IPS-11a (cell line): Measurements from ENCODE around the gene ACSF2.

ENCODE experiments used
- H3K4me3 ChIP-seq: one replicate; pipeline ENCODE4 v1.5.1; 2013; ENCODE audit warnings: low read depth, low read length, control low read depth

Gene ACSF2

DNA sequence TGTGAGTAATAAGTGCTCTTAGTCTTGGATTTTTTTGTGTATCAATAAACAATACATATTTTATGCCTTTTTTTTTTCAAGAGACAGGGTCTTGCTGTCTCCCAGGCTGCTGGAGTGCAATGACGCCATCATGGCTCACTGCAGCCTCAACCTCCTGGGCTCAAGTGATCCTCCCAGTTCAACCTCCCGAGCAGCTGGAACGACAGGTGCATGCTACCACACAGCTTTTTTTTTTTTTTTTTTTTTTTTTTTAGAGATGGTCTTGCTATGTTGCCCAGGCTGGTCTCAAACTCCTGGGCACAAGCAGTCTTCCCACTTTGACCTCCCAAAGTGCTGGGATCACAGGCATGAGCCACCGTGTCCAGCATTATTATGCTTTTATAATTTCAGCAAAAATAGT is 13.0 kb downstream of the ACSF2 start:
- H3K4me3 ChIP-seq, result no peak overlapping the region

DNA sequence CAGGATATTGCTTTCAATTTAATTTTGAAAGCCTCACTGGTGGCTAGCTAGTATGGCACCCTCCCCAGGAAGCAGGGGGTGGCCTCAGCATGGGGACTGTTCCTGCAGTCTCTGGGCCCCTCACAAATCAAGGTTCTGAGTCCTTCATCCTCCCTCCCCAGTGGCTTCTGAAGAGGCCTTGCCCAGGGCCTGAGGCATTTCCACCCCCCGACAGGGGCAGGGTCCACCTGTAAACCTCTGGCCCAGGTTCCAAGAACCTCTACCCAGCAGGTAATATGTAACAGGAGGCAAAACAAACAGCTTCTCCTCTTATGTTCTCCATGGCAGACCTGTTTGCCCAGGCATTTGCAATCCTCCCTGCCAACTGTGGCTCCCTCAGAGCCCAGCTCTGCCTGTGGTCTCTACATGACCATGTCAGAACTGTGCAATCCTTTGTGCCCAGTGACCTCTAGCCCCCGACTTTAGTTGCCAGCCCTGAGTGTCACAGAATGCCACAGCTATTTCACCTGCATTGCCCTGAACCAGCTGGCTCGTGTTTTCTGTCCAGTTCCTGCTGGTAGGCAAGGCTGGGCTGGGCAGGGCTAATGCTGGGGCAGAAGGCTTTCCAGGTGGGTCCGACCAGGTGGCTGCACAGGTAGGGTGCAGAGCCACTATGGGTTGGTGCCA is 14.3 kb downstream of the ACSF2 start:
- H3K4me3 ChIP-seq, result no peak overlapping the region

DNA sequence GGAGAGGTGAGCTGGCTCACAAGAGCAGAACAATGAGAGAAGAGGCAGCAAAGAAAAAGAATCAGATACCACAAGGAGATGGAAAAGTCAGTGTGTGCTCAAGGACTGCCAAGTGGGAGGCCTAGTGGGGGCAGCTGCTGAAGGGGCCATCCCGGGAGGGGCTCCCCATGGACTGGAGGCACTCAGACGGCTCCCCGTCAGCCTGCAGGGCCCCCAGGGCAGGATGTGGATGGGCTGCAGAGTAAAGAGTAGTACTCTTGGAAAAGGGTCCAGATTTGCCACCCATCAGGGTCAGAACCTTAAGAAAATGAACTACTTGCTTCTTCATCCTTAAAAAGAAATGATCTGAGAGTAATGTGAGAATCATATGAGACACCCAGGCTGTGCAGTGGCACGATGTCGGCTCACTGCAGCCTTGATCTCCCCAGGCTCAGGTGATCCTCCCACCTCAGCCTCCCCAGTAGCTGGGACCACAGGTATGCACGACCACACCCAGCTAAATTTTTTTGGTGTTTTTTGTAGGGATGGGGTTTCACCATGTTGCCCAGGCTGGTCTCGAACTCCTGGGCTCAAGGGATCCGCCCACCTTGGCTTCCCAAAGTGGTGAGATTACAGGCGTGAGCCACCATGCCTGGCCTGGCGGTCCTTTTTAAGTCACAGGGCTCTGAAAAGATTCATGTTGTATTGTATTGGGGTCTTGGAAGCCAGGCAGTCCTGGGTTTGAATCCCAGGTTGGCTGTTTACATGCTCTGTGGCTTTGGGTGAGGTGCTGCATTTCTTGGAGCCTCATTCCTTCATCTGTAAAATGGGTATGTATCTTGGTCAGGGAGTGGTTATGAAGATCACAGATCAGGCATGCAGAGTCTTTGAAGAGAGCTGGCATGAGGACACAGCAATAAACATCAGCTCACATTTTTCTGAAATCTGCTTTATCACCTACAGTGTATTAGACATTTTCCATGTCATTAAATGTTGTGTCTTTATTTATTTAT is 15.1 kb downstream of the ACSF2 start:
- H3K4me3 ChIP-seq, result no peak overlapping the region

DNA sequence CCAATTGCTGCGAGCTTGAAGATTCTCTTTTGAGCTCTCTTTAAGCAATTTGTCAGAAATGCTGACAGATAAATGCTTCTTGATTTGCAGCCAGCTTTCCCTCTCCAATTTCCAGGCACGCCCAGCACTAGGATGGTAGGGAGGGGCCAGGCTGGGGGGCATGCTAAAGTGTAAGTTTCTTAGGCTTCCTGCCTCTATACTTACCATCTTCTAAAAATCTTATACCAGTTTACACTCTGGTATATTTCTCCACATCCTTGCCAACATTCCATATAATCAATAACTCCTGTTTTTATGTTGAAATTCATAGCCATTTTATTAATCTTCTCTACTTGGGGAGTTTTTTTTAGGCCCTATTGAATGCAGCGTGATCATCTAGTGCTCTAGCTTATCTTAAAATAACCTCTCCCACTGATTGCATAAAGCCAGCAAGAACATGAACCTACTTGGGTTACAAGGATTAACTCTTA is 17.5 kb downstream of the ACSF2 start:
- H3K4me3 ChIP-seq, result no peak overlapping the region

DNA sequence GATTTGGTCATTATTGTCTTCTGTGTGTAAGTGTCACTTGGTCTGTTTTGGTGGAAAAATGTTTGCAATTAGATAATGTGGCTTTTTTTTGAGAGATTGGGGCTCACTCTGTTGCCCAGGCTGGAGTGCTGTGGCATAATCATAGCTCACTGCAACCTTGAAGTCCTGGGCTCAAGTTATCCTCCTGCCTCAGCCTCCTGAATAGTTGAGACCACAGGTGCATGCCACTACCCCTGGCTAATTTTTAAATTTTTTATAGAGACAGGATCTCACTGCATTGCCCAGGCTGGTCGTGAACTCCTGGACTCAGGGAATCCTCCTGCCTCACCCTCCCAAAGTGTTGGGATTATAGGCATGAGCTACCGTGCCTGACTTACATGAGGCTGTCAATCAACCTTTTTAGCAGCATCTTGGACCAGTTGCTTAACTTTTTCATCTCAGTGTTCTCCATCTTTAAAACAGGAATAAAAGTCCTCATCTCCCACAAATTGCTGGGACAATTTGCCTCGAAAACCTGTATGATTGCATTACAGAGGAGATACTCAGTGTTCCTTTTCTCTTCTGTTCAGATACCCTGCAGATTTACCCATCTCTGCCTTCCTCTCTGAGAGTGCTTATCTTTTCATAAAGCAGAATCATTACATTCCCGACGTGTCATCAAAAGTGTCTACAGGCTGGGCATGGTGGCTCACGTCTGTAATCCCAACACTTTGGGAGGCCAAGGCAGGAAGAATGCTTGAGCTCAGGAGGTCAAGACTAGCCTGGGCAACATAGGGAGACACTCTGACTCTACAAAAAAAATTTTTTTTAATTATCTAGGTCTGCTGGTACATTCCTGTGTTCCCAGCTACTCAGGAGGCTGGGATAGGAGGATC is 19.1 kb downstream of the ACSF2 start:
- H3K4me3 ChIP-seq, result no peak overlapping the region

DNA sequence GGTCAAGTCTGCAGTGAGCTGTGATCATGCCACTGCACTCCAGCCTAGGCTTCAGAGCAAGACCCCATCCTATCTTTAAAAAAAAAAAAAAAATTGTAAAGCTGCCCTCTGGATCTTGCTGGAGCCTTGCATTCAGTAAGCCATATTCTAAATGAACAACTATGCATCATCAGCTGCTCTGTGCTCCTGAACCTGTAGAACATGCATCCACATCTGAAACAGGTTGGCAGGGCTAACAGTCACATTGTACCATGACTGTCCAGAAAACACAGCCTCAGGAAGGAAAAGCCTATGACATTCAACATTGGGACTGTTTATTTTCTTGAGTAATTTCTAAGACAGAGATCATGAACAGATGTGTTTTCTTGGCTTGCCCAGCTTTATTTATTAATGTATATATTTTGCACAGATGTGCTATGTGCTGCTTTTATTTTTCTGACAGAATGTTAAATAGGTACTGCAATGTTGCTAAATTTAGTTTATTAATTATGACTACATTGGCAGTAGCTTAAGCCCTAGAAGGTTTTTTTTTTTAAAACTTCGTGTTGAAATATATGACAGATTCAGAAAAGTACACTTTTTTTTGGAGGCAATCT is 19.8 kb downstream of the ACSF2 start:
- H3K4me3 ChIP-seq, result no peak overlapping the region

DNA sequence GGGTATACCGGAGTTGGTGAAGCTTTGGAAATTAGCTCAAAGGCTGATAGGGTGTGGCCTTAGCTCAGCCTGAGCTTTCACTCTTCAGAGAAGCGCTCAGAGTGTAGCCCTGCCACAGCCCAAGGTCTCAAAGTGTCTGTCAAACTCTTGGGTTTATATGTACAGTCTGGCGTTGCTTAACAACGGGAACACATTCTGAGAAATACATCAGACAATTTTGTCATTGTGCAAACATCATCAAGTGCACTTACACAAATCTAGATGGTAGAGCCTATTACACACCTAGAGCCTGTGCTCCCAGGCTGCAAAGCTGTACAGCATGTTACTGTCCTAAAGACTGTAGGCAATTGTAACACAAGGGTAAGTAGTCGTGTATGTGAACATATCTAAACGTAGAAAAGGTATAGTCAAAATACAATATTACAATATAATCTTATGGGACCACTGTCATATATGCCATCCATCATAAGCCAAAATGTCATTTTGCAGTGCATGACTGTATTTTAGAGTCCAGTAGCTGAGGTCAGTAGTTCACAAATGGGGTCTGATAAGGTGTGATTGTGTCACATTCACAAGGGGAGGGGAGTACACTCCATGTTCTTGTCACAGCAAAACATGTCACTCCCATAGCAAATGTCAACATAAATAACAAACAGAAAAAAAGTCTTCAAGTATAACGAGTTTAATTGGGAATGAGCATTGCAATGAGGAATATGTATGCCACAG is 22.0 kb downstream of the ACSF2 start:
- H3K4me3 ChIP-seq, result no peak overlapping the region

DNA sequence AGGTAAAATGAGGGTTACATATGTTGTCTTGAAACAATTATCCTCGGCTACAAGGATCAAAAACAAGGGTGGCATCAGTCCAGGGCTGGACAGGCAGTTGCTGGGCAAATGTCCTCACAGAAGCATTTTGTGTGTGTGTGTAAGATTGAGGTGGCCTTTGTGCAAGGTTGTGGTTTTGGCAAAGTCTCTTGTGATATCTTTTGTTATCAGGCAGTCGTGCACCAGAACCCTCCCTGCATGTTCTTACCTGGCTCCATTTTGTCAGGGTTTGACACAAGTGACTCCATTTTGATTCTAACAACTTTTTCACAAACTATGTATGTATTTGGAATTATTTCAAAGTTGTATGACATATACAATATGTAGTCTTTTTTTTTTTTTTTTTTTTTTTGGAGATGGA is 22.6 kb downstream of the ACSF2 start:
- no peak overlapping the region for H3K4me3 ChIP-seq

DNA sequence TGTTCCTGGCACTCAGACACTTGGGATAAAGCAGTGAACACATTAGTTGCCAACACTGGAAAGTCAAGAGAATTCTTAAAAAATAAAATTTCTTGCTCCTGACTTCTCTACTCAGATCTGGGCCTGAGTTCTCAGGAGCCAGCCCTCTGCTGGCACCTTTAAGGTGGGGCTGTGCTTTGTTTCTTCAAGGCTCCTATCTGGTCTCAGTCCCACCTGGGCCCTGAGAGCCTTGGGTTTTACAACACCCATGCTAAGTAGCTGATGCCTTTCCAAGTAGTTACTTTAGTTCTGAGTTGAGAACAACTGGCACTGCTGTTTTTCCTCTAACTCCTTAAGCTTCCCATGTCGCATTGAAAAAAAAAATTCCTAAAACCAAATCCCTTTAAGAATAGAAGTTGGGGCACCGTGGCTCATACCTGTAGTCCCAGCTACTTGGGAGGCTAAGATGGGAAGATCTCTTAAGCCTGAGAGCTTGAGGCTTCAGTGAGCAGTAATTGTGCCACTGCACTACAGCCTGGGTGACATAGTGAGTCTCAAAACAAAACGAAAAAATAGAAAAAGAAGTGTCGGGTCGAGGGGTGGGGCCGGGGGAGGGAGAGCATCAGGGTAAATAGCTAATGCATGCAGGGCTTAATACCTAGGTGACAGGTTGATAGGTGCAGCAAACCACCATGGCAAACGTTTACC is 26.1 kb downstream of the ACSF2 start:
- no peak overlapping the region for H3K4me3 ChIP-seq

DNA sequence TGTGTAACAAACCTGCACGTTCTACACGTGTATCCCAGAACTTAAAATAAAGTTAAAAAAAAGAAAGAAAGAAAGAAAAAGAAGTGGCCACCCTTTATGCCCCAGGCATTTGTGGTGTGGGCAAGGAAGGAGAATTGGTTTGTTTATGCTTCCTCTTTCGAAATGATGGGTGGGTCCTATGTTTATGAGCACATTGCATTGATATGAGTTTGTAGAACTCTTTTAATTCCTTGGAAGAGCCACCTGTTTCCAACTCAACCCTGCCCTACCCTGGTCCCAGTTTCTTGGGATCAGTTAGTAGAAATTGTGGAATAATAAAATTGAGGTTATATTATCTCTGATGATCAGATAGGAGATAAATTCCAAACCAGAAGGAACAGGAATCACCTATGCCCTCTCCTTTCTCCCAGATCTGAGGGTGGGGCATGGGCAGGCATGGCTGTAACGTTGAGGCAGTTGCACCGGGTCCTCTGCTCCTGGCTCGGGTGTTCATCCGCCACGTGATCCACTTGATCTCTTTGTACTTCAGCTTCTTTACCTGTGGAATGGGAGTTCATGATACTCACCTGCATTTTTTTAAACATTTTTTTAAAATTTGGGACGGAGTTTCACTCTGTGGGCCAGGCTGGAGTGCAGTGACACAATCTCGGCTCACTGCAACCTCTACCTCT is 26.7 kb downstream of the ACSF2 start:
- H3K4me3 ChIP-seq, result no peak overlapping the region

DNA sequence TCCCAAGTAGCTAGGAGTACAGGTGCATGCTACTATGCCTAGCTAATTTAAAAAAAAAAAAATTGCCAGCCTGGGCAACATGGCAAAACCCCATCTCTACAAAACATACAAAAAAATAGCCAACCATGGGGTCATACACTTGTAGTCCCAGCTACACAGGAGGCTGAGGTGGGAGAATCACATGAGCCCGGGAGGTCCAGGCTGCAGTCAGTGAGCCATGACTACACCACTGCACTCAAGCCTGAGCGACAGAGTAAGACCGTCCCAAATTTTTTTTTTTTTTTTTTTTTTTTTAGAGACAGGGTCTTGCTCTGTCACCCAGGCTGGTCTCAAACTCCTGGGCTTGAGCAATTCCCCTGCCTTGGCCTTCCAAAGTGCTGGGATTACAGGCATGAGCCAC is 27.9 kb downstream of the ACSF2 start:
- H3K4me3 ChIP-seq, result no peak overlapping the region

DNA sequence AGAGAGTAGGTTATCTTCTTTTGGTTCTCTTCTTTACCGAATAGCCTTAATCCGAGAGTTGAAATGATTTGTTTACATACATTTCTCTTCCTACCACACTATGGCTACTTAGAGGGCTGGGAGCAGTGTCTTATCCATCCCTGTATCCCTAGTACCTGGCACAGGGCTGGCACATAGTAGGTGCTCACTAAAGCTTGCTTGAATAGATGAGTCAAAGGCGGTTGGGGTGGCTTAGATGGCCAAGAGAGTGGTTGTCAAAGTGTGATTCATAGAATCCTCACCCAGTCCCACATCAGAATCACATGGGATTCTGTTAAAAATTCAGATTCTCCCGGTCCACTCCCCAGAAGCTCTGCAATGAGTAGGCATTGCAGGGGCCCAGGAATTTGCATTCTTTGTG is 31.6 kb downstream of the ACSF2 start:
- no peak overlapping the region for H3K4me3 ChIP-seq

DNA sequence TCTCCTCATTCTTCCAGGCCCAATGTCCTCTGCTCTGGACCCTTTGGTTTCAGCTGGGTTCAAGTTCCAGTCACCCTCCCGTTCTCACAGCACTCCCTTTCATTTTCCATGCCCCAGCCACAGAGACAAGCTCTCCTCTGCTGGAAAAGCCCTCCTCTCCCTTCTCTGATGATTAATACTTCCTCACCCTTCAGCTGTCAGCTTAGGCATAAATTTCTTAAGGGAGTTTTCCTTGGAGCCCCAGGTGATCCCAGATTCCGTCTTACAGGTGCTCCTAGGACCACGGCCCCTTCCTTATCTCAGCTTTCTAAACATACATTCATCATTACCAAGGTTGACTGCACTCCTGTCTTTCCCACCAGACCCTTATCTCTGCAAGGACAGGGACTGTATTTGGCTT is 32.3 kb downstream of the ACSF2 start:
- H3K4me3 ChIP-seq, result no peak overlapping the region

DNA sequence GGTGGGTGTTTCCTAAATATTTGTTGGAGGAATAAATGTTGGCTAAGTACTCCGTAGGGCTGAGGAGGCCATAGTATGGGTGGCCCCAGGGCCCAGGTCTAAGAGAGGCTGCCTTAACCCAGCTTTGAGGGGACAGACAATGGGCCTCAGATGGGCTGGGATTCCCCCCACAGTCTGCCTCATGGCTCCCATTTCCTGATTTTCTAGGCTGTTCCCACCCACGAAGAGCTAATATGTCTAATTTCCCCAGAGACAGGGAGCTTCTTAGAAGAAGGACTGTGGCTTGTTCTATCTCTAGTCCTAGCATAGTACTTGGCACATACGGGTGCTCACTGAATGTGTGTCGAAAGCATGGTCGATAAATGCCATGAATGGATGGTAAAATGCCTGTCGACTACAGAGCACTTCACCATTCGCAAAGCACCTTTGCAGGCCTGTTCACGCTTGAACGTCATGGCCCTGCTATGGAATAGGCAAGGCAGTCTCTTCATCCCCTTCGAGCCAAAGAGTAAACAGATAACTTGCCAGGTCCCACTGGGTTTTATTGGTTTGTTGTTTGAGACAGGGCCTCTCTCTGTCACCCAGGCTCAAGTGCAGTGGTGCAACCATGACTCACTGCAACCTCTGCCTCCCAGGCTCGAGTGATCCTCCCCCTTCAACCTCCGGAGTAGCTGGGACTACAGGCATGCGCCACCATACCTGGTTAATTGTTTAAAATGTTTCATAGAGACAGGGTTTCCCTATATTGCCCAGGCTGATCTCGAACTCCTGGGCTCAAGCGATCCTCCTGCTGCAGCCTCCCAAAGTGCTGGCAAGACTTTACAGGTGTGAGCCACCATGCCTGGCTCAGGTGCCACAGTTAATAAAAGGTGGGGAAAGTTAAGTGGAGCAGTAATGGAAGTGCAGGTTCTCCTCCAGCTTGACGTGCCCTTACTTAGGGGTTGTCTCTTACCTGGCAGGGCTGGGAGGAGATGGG is 33.0 kb downstream of the ACSF2 start:
- no peak overlapping the region for H3K4me3 ChIP-seq

DNA sequence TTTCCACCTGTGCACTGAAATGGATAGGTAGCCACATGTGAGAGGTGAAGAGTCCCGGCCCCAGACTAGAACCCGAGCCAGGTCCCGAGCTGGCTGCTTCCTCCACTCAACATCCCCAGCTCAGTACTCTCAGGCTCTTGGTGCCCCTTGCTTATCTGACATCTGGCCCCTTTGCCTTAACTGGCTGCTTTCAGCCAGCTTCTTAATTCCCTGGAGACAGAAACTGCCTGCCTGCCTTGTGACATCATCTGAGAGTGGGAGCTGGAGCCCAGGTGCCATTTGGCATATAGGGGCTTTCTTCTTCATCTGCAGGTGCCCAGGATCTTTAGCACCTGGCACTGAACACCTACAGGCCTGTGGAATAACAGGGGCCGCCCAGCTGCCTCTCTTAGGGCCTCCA is 33.7 kb downstream of the ACSF2 start:
- H3K4me3 ChIP-seq, result no peak overlapping the region

DNA sequence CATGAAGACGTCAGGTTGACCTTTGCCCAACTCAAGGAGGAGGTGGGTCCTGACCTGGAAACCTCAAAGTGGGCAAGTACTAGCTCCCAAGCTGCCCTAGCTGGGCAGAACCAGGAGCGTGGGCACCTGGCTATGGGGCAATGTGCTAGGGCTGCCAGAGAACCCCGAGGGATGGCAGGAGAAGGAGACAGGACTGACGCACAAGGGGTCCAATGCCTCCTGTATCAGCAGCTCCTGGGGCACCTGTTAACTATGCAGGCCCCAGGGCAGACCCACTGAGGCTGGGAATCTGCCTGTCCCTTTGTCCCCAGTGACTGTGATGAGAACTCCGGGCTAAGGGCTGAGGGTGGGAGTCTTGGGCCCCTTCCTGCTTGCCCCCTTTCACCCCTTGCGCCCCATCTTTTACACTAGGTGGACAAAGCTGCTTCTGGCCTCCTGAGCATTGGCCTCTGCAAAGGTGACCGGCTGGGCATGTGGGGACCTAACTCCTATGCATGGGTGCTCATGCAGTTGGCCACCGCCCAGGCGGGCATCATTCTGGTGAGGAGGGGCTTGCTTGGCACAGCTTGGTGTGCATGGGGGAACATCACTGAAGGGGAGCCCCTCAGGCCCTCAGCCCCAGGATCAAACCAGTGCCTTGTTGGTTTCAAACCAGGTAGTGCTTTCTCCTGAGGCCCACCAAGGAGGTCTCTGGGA is 35.0 kb downstream of the ACSF2 start:
- H3K4me3 ChIP-seq, result no peak overlapping the region

DNA sequence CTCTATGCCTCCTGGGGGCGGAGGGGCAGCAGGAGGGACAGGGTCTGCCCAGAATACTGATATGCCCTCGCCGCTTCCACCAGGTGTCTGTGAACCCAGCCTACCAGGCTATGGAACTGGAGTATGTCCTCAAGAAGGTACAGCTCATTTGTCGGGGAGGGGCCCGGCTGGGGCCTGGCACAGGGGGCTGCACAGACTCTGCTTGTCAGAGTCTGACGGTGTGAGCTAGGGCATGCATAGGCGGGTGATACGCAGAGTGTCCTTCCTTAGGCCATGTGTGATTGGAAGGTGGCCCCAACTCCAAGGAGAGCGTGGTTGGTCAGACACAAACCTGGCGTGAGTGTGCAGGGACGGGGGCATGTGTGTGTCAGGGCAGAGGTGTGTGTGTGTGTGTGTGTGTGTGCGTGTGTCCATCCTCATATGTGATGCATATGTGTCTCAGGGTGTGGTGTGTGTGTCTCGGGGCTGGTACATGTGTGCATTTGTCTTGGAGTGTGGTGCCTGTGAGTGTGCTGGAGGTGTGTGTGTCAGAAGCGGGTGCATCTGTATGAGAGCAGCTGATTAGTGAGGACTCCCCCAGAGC is 35.6 kb downstream of the ACSF2 start:
- H3K4me3 ChIP-seq, result no peak overlapping the region
